GM19193 (cell line): ENCODE measurements around the gene KRT32.

Experiments used
- POLR2A ChIP-seq: IDR thresholded peaks from 4 replicates; pipeline ENCODE4 v1.6.1; 2011; ENCODE audit not compliant: insufficient read depth, insufficient read length; ENCODE audit errors: extremely low read depth

KRT32 gene

DNA sequence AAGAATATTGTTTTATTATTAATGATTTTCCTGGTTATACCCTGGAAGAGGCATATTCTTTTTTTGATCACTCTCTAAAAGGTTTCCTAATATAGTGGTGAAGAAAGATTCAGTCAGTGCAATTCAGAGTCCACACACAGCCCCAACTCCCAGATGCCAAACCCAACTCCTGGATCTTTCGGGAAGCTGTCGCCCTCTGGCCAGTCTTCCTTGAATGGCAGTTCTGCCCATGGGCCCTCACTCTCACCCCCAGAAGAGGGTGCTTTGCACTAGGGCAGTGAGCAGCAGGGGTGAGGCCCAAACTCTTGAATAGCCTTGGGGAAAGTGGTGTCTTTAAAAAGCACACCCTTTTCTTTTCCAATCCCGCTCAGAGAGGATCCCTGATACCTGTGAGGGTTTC, 11.0 kb downstream of the KRT32 start:
- no peak for TF ChIP-seq POLR2A

GRCh38 chr17:41455236-41455635, 11.9 kb downstream of the KRT32 start:
- TF ChIP-seq POLR2A, result no peak

- no peak for TF ChIP-seq POLR2A
Observed at GRCh38 chr17:41453066-41453465, 14.1 kb downstream of the KRT32 start.

- no peak for TF ChIP-seq POLR2A
Observed at GRCh38 chr17:41452281-41452680, 14.9 kb downstream of the KRT32 start.

DNA sequence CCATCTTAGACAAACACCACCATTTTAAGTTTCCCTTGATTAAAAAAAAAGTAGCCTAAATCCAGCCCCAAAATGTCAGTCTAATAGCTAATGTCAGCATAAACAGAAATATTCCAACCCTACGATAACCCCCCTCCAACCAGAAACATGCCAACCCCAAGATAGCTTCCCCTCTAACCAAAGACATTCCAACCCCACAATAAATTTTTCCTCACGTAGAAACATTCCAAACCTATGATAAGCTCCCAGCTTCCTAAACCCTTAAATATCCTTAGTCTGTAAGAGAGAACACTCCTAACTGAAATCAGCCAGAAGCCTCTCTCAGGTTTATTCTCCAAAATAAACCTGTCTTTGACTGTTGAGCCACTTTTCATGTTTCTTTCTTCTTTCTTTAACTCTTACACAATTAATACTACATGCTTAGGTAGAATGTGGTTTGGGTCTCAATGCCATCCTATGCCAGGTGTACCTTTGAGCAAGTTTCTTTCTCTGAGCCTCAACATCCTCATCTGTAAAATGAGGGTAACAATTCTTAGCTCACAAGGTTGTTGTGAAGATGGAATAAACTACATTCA, 15.9 kb downstream of the KRT32 start:
- no peak for TF ChIP-seq POLR2A

- no peak for TF ChIP-seq POLR2A
Observed at GRCh38 chr17:41449008-41449407, 18.2 kb downstream of the KRT32 start.

DNA sequence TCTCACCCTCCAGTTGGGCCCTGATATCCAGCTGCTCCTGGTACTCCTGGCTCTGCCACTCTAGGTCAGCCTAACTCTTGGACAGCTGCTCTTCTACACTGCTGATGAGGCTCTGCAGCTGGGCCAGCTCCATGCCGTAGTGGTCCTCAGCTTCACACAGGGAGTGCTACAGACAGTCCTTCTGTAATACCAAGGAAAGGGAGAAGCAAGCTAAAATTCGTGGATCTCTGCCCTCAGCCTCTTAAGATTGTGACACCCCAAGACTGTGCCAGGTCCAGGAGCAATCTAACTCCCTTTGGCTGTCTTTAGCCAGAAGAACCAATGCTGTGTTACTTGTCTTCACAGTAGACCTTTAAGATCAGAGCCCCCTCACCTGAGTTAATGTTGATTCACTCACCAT, 18.7 kb downstream of the KRT32 start:
- no peak for TF ChIP-seq POLR2A

DNA sequence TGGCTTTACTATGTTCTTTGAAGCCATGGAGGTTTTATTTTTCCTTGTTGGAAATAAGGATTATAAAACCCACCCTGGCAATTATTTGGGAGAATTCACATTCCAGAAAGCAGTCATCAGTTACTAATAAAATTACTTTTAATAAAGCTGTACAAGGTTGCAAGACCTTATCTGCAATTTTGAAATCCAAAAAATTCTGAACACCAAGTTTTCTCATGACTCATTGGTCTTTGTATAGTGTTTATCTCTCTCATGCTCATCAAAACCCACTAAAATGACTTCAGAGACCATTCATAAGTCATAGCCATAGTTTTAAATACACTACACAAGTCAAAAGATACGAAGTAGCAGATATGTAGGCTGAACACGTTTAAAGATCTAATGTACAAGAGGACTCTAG, 20.4 kb downstream of the KRT32 start:
- TF ChIP-seq POLR2A, result no peak

- TF ChIP-seq POLR2A, result no peak
Observed at GRCh38 chr17:41444640-41445039, 22.5 kb downstream of the KRT32 start.

DNA sequence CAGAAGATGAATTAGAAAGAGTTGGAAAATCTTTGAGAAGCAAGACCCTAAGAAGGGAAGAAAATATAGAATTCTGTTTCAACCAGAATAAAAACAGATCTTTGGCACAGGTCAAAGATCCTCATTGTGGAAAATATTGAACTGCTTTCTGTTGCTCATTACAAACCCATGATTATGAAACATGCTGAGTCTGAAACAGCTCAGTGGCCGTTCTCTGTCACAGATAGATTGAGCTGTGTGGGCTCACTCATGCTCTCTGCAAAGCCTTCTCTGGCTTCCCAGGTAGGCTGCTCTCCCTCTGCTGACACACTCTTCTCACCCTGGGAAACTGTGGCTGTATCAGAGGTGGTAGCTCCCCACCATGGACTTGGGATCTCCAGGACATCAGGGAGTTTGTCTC, 23.0 kb downstream of the KRT32 start:
- no peak for TF ChIP-seq POLR2A

DNA sequence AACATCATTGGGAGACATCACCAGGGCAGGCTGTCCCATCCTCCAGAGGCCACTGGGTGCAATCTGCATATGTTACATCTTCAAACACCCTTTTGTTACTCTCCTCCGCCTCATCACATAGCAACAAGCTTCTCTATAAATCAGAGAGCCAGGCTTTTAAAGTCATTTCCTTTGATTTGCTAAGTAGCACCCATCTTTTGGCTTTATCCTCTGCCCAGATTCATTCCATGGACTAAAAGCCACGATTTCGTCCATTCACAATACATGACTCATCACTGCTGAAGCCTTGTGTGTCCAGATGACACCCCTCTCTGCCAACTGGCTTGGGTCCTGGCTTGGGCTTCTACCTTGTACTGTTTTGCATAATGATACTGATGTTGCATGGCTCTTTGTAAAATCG, 24.4 kb downstream of the KRT32 start:
- TF ChIP-seq POLR2A, result no peak

DNA sequence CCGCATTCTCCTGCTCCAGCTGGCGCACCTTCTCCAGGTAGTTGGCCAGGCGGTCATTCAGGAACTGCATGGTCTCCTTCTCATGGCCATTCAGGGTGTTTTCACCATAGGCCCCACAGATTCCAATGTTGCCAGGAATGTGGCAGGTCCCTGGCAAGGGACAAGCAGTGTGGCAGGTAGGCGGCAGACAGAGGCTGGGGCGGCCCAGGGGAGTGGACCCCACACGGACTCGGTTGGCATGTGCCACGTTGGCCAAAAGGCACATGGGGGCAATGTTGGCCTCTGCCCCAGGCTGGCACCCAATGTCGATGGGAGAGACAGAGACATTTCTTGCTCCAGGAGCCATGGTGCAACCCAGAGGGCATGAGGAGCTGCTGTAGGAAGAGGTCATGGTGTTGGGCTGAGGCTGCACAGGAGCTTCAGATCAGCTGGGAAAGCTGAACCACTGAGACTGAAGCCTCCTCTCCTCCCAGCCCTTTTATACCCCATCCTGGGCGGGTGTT, 26.6 kb downstream of the KRT32 start, which contains the start of gene KRT38:
Gene KRT38, minus strand, starts transcription at position 453 of the 503 bp plus-strand sequence. Its CDS starts 62 bp downstream, at position 391.
- TF ChIP-seq POLR2A, result no peak

DNA sequence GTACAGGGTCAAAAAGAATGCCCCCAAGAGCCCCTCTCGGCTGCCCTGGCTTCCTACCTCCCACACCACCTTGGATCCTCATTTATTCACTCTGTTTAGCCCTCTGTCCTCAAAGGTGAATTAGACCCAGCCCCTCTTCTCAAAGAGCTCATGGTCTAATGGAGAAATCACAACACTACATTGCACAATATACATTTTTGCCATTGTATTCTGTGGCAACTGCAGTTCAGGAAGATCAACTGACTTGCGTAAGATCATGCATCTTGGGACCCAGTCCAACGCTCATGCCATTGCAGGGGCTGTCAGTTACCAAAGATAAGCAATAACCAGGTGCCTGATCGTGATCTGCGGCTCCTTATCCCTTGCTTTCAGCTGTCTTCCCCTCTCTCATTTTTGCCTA, 27.8 kb downstream of the KRT32 start:
- no peak for TF ChIP-seq POLR2A

- TF ChIP-seq POLR2A, result no peak
Observed at GRCh38 chr17:41437769-41438168, 29.4 kb downstream of the KRT32 start.

- no peak for TF ChIP-seq POLR2A
Observed at GRCh38 chr17:41437254-41437653, 29.9 kb downstream of the KRT32 start.

DNA sequence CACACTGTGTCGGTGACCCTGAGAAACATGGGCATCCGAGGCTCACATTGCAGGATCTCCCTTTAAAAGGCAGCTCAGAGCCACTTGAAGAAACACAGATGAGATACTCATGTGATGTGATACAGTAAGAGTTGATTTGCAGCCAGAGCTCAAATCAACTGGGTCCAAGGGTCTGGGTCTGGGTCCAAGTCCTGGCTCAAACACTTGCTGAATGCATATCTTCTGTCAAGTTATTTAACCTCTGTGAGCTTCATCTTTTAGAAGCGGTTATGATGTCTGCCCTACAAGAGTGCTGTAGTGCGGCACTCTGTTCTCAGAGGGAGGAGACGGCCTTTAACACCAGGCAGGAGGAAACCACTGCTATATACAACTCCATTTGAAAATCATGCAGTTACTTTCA, 32.8 kb downstream of the KRT32 start:
- no peak for TF ChIP-seq POLR2A

DNA sequence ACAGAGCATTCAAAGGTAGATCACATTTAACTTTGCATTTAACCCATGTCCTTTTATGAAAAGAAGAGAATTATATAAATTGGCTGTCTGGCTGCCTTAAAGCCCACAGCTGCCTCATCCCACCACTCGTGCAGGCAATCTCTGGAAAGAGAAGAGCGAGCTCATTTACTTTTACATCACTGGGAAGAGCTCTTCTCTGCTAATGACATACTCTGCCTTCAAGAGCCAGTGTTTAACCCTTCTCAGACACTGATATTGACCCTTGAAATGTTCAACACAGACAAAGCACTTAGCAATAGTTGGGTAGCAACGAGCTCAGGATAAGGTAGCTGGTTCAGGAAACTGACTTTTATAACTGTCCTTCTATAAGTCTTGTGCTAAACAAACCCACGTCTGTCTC, 33.2 kb downstream of the KRT32 start:
- TF ChIP-seq POLR2A, result no peak
